ENCODE measurements around the gene AP2B1. TPM values are rescaled to one million over a fixed set of nuclear protein-coding genes. Genes with fewer than 3 reads are reported as not detected.
"Not testable (repeated sequence)": the region's sequence is repeated elsewhere in the genome, so short reads cannot be mapped to it uniquely, and the experiment has no call there.

Gene AP2B1
- total RNA-seq, 1 experiment from 2014 or later = 65.0 TPM

GRCh38 chr17:35695613-35696012 is 108.5 kb downstream of the AP2B1 start:
- DNase-seq (ENCODE audit: low spot score) = no peak

- DNase-seq (ENCODE audit: low spot score) = no peak
These were observed 111.7 kb downstream of the AP2B1 start for GRCh38 chr17:35698800-35699199.

GRCh38 chr17:35700150-35700549 is 113.0 kb downstream of the AP2B1 start:
- DNase-seq (ENCODE audit: low spot score) = no peak

DNA sequence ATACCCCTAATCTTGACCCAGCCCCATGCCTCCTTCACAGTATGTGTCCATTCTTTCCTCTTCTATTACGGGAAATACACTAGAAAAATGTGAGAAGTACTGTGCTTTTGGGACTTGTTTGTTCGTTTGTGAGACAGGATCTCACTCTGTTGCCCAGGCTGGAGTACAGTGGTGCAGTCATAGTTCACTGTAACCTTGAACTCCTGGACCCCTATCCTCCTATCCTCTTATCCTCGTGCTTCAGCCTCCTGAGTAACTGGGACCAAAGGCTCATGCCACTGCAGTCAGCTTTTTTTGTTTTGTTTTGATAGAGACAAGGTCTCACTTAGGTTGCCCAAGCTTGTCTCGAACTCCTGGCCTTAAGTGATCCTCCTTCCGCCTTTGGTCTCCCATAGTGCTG is 114.4 kb downstream of the AP2B1 start:
- no peak for DNase-seq (ENCODE audit: low spot score)

- DNase-seq (ENCODE audit: low spot score) = not testable (repeated sequence)
These were observed 116.2 kb downstream of the AP2B1 start for GRCh38 chr17:35703308-35703707.

- DNase-seq (ENCODE audit: low spot score) = no peak
These were observed 118.1 kb downstream of the AP2B1 start for GRCh38 chr17:35705230-35705629.

DNA sequence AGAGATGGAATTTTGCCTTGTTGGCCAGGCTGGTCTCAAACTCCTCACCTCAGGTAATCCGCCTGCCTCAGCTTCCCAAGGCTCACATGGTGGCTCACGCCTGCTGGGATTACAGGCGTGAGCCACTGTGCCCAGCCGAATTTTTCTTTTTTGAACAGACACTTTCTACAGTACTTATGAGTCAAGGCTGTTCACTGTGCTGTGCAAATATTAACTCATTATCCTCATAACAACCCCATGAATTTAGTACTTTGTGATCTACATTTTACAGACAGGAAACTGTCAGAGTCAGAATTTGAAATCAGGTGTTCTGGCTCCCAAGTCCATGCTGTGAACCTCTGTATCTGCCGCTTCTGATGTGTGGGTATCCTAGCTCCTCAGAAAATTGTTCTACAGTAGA is 118.6 kb downstream of the AP2B1 start:
- DNase-seq (ENCODE audit: low spot score) = no peak

DNA sequence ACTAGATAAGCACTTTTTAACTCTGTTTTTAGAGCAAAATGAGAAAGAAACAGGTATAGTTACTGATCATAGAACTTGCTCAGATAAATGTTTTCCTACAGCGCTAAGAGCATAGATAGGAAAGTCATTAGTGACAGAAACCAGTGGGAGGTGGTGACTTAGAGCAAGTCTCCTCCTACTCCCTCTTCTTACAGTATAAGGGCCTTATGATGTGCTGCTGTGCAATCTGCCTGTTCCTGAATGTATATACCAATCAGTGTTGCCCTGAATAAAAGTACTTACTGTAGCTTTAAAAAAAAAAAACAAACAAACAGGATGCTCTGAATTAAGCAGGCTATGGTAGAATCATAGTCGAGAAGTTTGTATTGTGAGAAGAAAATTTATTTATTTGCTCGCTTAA is 121.0 kb downstream of the AP2B1 start:
- DNase-seq (ENCODE audit: low spot score) = no peak

- no peak for DNase-seq (ENCODE audit: low spot score)
These were observed 121.8 kb downstream of the AP2B1 start for GRCh38 chr17:35708951-35709350.

GRCh38 chr17:35709874-35710273 is 122.8 kb downstream of the AP2B1 start:
- no peak for DNase-seq (ENCODE audit: low spot score)

GRCh38 chr17:35710950-35711349 is 123.8 kb downstream of the AP2B1 start:
- DNase-seq (ENCODE audit: low spot score) = no peak

GRCh38 chr17:35713069-35713728 is 126.1 kb downstream of the AP2B1 start:
- peak; percentile 16 for DNase-seq (ENCODE audit: low spot score)

DNA sequence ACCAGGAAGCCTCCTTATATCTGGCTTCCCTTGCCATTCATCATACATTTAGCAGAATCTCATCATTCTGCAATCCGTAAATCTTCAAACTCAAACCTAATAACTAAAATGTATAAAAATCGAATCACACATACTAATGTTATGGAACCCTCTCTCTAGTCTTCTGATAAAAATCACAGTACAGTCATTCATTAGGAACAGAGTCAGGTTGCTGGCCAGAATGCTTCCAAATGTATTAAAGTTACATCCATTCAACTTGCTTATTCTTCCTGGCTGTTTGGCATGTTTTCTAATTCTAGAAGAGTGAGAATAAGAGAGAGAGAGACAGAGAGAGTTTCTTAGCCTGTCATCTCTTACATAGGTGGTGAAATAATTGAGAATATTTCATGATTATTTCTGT is 127.9 kb downstream of the AP2B1 start:
- no peak for DNase-seq (ENCODE audit: low spot score)

GRCh38 chr17:35715416-35715815 is 128.3 kb downstream of the AP2B1 start:
- no peak for DNase-seq (ENCODE audit: low spot score)

- DNase-seq (ENCODE audit: low spot score) = no peak
These were observed 129.1 kb downstream of the AP2B1 start for GRCh38 chr17:35716173-35716572.

- DNase-seq (ENCODE audit: low spot score) = no peak
These were observed 129.9 kb downstream of the AP2B1 start for GRCh38 chr17:35716897-35717465.

GRCh38 chr17:35717475-35717874 is 130.4 kb downstream of the AP2B1 start:
- DNase-seq (ENCODE audit: low spot score) = no peak

- no peak for DNase-seq (ENCODE audit: low spot score)
These were observed 136.6 kb downstream of the AP2B1 start for GRCh38 chr17:35723735-35724134.

GRCh38 chr17:35725058-35725457 is 137.9 kb downstream of the AP2B1 start:
- no peak for DNase-seq (ENCODE audit: low spot score)

- no peak for DNase-seq (ENCODE audit: low spot score)
These were observed 138.6 kb downstream of the AP2B1 start for GRCh38 chr17:35725802-35726126.

- DNase-seq (ENCODE audit: low spot score) = peak; percentile 48
These were observed 139.2 kb downstream of the AP2B1 start for GRCh38 chr17:35726127-35726952.

DNA sequence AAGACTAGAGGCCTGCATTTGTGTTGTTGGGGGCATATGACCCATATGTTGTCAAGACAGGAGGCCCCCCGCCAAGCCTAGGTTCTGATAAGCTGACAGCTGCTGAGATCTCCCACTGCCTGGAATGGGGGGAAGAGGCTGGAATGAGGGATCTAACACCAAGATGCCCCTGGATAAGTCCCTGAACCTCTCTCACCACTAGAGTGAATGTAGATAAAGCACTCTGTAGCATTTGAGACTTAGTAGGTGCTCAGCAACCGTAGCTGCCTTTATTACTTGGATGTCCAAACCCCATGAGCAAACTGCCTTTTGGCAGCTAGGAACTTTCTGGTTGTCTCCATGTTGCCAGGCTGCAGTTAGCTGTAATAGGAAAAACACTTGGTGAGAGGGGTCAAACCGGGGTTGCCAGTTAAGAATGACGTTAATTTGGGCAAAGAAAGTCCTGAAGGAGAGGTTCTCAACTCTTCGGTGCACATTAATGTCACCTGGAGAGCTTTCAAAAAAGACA is 139.9 kb downstream of the AP2B1 start:
- DNase-seq (ENCODE audit: low spot score) = no peak

DNA sequence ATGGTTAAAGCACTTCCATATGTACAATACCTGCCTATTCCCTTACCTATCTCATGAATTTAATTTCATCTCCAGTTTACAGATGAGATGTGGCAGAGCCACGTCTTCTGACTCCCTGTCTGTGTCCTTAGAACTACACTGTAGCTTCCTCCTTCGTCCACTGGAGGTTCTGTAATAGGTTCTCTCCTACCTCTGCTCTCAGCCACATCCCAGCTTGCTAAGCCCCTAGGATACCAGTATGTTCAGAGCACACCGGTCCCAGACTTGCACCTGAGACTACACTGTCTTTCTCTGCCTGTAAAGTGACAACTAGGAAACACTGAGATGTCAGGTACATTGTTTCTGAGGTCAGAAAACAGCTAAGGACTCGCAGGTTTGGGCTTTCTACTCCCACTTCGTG is 140.5 kb downstream of the AP2B1 start:
- DNase-seq (ENCODE audit: low spot score) = no peak

Measured in HT-29 (cell line).